Stimulated activated memory B cell treated with anti-CD40 and anti-IgM and Interleukin-4, amounts not matched to agents 10 μg/mL and 1 μg/mL and 100 μg/mL, for 72 hours (primary cell): ENCODE measurements around the gene FBXO7.

Experiments
- ATAC-seq: fragments of 150-1000 bp; cut with Tn5 transposase; 2 replicates; pipeline ENCODE4 v1.10.0; 2021
- H3K27ac Mint-ChIP-seq: one replicate; pipeline ENCODE4 v1.8.0; 2022; ENCODE audit warnings: mild to moderate bottlenecking, mixed read lengths
- H3K27me3 Mint-ChIP-seq: one replicate; pipeline ENCODE4 v1.8.0; 2022; ENCODE audit warnings: mixed read lengths
- H3K36me3 Mint-ChIP-seq: one replicate; pipeline ENCODE4 v1.8.0; 2022; ENCODE audit warnings: mixed read lengths
- H3K4me1 Mint-ChIP-seq: one replicate; pipeline ENCODE4 v1.8.0; 2022; ENCODE audit warnings: mixed read lengths
- H3K4me3 Mint-ChIP-seq: one replicate; pipeline ENCODE4 v1.8.0; 2022; ENCODE audit warnings: mild to moderate bottlenecking, moderate library complexity, mixed read lengths
- H3K9me3 Mint-ChIP-seq: one replicate; pipeline ENCODE4 v1.8.0; 2022; ENCODE audit warnings: mixed read lengths

The FBXO7 gene

GRCh38 chr22:32474635-32475467 lies at the start of gene FBXO7:
FBXO7 (plus strand) TSS chr22:32474811; CDS start chr22:32475003, 192 bp downstream.
- Mint-ChIP-seq H3K27me3 (no peaks in the 10 kb centered on the region), H3K4me3 (peak within 1 kb of the TSS; percentile 93), H3K27ac (peak within 1 kb of the TSS; percentile 93), H3K4me1 (peaks cover 22% of the 10 kb centered on the region), H3K36me3 (peaks cover 3% of the 10 kb centered on the region), H3K9me3 (no peaks in the 10 kb centered on the region)
- ATAC-seq = peak; percentile 91

GRCh38 chr22:32426881-32427280 lies 47.7 kb upstream of the FBXO7 start:
- H3K4me1 Mint-ChIP-seq = no peaks in the 10 kb centered on the region
- H3K36me3 Mint-ChIP-seq = no peaks in the 10 kb centered on the region
- no peak overlapping the region for H3K4me3 Mint-ChIP-seq
- H3K27me3 Mint-ChIP-seq = peaks cover 24% of the 10 kb centered on the region
- no peak for ATAC-seq
- H3K27ac Mint-ChIP-seq = no peak overlapping the region
- H3K9me3 Mint-ChIP-seq = peaks cover 3% of the 10 kb centered on the region

GRCh38 chr22:32430352-32430751 lies 44.3 kb upstream of the FBXO7 start:
- Mint-ChIP-seq H3K9me3 (no peaks in the 10 kb centered on the region), H3K27me3 (peaks cover 13% of the 10 kb centered on the region), H3K4me1 (no peaks in the 10 kb centered on the region), H3K4me3 (no peak overlapping the region), H3K36me3 (no peaks in the 10 kb centered on the region), H3K27ac (no peak overlapping the region)
- no peak for ATAC-seq

GRCh38 chr22:32444068-32444467 lies 30.5 kb upstream of the FBXO7 start:
- Mint-ChIP-seq H3K27me3 (no peaks in the 10 kb centered on the region), H3K4me3 (no peak overlapping the region), H3K27ac (no peak overlapping the region), H3K36me3 (no peaks in the 10 kb centered on the region), H3K4me1 (no peaks in the 10 kb centered on the region), H3K9me3 (no peaks in the 10 kb centered on the region)
- ATAC-seq = no peak

- H3K27me3 Mint-ChIP-seq = no peaks in the 10 kb centered on the region
- H3K4me1 Mint-ChIP-seq = no peaks in the 10 kb centered on the region
- H3K36me3 Mint-ChIP-seq = no peaks in the 10 kb centered on the region
- no peaks in the 10 kb centered on the region for H3K9me3 Mint-ChIP-seq
- H3K4me3 Mint-ChIP-seq = no peak overlapping the region
- no peak for ATAC-seq
- no peak overlapping the region for H3K27ac Mint-ChIP-seq
Measured at GRCh38 chr22:32446321-32446720, 28.3 kb upstream of the FBXO7 start.

GRCh38 chr22:32448980-32449379 lies 25.6 kb upstream of the FBXO7 start:
- Mint-ChIP-seq H3K4me1 (no peaks in the 10 kb centered on the region), H3K9me3 (no peaks in the 10 kb centered on the region), H3K36me3 (no peaks in the 10 kb centered on the region), H3K4me3 (no peak overlapping the region), H3K27ac (no peak overlapping the region), H3K27me3 (peaks cover 2% of the 10 kb centered on the region)
- no peak for ATAC-seq

- Mint-ChIP-seq H3K27ac (no peak overlapping the region), H3K9me3 (no peaks in the 10 kb centered on the region), H3K27me3 (peaks cover 73% of the 10 kb centered on the region), H3K4me3 (no peak overlapping the region), H3K36me3 (no peaks in the 10 kb centered on the region), H3K4me1 (no peaks in the 10 kb centered on the region)
- no peak for ATAC-seq
Measured at GRCh38 chr22:32457031-32457430, 17.6 kb upstream of the FBXO7 start.

GRCh38 chr22:32462452-32462851 lies 12.2 kb upstream of the FBXO7 start:
- Mint-ChIP-seq H3K36me3 (no peaks in the 10 kb centered on the region), H3K9me3 (no peaks in the 10 kb centered on the region), H3K27me3 (peaks cover 69% of the 10 kb centered on the region), H3K4me1 (no peaks in the 10 kb centered on the region), H3K4me3 (no peak overlapping the region), H3K27ac (no peak overlapping the region)
- ATAC-seq = no peak

GRCh38 chr22:32465661-32466060 lies 8.9 kb upstream of the FBXO7 start:
- no peak overlapping the region for H3K27ac Mint-ChIP-seq
- peaks cover 41% of the 10 kb centered on the region for H3K27me3 Mint-ChIP-seq
- H3K4me3 Mint-ChIP-seq = no peak overlapping the region
- H3K4me1 Mint-ChIP-seq = no peaks in the 10 kb centered on the region
- H3K36me3 Mint-ChIP-seq = no peaks in the 10 kb centered on the region
- ATAC-seq = no peak
- H3K9me3 Mint-ChIP-seq = no peaks in the 10 kb centered on the region

GRCh38 chr22:32466496-32466895 lies 8.1 kb upstream of the FBXO7 start:
- no peak overlapping the region for H3K27ac Mint-ChIP-seq
- H3K27me3 Mint-ChIP-seq = peaks cover 32% of the 10 kb centered on the region
- ATAC-seq = no peak
- H3K9me3 Mint-ChIP-seq = no peaks in the 10 kb centered on the region
- H3K4me3 Mint-ChIP-seq = no peak overlapping the region
- H3K36me3 Mint-ChIP-seq = no peaks in the 10 kb centered on the region
- no peaks in the 10 kb centered on the region for H3K4me1 Mint-ChIP-seq

GRCh38 chr22:32469799-32470212 lies 4.8 kb upstream of the FBXO7 start:
- Mint-ChIP-seq H3K36me3 (no peaks in the 10 kb centered on the region), H3K4me3 (no peak overlapping the region), H3K27me3 (peaks cover 21% of the 10 kb centered on the region), H3K9me3 (no peaks in the 10 kb centered on the region), H3K27ac (no peak overlapping the region), H3K4me1 (peaks cover 11% of the 10 kb centered on the region)
- ATAC-seq = no peak

- Mint-ChIP-seq H3K4me3 (peak overlapping the region; percentile 93), H3K27me3 (no peaks in the 10 kb centered on the region), H3K9me3 (no peaks in the 10 kb centered on the region), H3K27ac (peak overlapping the region; percentile 93), H3K4me1 (peaks cover 18% of the 10 kb centered on the region), H3K36me3 (no peaks in the 10 kb centered on the region)
- peak; percentile 35 for ATAC-seq
Measured at GRCh38 chr22:32473388-32473952, 1.1 kb upstream of the FBXO7 start.

- Mint-ChIP-seq H3K4me3 (peak overlapping the region; percentile 93), H3K27ac (peak overlapping the region; percentile 93), H3K9me3 (no peaks in the 10 kb centered on the region), H3K27me3 (no peaks in the 10 kb centered on the region), H3K4me1 (peaks cover 29% of the 10 kb centered on the region), H3K36me3 (peaks cover 10% of the 10 kb centered on the region)
- ATAC-seq = peak; percentile 13
Measured at GRCh38 chr22:32475468-32476010, 928 bp downstream of the FBXO7 start.

GRCh38 chr22:32476281-32477195 lies 1.9 kb downstream of the FBXO7 start:
- Mint-ChIP-seq H3K4me1 (peaks cover 37% of the 10 kb centered on the region), H3K36me3 (peaks cover 13% of the 10 kb centered on the region)

GRCh38 chr22:32477596-32477995 lies 3.0 kb downstream of the FBXO7 start:
- peaks cover 37% of the 10 kb centered on the region for H3K4me1 Mint-ChIP-seq

More at GRCh38 chr22:32476281-32477195, 1.9 kb downstream of the FBXO7 start:
- no peak for ATAC-seq
- peak overlapping the region; percentile 93 for H3K4me3 Mint-ChIP-seq
- H3K27me3 Mint-ChIP-seq = no peaks in the 10 kb centered on the region
- H3K27ac Mint-ChIP-seq = peak overlapping the region; percentile 93
- no peaks in the 10 kb centered on the region for H3K9me3 Mint-ChIP-seq

More at GRCh38 chr22:32477596-32477995, 3.0 kb downstream of the FBXO7 start:
- Mint-ChIP-seq H3K27ac (no peak overlapping the region), H3K36me3 (peaks cover 13% of the 10 kb centered on the region), H3K4me3 (no peak overlapping the region), H3K9me3 (no peaks in the 10 kb centered on the region), H3K27me3 (no peaks in the 10 kb centered on the region)
- ATAC-seq = no peak
